RCC 7860 (cell line): ENCODE measurements around the gene CYTH1.

ENCODE experiments used
- DNase-seq: peaks from one replicate; pipeline ENCODE4 v3.0.0-alpha.2; 2015; ENCODE audit warnings: low spot score
- FAIRE-seq: peaks from 2 replicates; lab custom pipeline; 2012; peaks lifted over from hg19 to GRCh38; lab: Jason Lieb, UNC

The CYTH1 gene, protein sequence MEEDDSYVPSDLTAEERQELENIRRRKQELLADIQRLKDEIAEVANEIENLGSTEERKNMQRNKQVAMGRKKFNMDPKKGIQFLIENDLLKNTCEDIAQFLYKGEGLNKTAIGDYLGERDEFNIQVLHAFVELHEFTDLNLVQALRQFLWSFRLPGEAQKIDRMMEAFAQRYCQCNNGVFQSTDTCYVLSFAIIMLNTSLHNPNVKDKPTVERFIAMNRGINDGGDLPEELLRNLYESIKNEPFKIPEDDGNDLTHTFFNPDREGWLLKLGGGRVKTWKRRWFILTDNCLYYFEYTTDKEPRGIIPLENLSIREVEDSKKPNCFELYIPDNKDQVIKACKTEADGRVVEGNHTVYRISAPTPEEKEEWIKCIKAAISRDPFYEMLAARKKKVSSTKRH

DNA sequence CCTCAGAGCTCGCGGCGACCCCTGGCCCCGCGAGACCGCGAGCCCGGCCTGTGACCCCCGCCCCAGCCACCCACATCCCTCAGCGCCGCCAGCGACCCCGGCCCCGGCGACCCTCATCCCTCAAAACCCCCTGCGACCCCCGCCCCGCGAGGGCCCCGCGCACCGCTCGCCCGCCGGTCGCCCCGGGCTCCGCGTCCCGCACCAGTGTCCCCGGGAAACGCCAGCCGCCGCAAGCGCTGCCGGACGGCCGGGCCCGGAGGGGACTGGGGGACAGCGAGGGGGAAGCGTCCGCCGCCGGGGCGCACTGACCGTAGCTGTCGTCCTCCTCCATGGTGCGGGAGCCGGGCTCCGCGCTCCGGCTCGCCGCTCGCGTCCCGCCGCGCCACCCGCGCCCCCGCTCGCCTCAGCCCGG is at the start of gene CYTH1:
CYTH1 (minus strand) TSS at position 381 of the 412 bp plus-strand sequence; CDS start at position 331, 50 bp downstream.
- FAIRE-seq (no peak), DNase-seq (no peak)

DNA sequence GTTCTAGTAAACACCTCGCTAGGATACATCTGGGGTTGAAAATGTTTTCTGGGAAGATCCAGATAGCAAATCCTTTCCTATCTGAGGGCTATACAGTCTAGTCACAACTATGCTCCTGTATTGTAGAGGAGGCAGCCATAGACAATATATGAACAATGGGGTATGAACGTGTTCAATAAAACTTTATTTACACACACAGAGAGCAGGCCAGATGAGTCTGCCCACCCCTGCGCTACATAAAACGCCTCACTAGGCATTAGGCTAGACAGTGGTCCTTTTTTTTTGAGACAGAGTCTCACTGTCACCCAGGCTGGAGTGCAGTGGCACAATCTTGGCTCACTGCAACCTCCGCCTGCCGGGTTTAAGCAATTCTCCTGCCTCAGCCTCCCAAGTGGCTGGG is 47.4 kb upstream of the CYTH1 start:
- DNase-seq (no peak), FAIRE-seq (no peak)

DNA sequence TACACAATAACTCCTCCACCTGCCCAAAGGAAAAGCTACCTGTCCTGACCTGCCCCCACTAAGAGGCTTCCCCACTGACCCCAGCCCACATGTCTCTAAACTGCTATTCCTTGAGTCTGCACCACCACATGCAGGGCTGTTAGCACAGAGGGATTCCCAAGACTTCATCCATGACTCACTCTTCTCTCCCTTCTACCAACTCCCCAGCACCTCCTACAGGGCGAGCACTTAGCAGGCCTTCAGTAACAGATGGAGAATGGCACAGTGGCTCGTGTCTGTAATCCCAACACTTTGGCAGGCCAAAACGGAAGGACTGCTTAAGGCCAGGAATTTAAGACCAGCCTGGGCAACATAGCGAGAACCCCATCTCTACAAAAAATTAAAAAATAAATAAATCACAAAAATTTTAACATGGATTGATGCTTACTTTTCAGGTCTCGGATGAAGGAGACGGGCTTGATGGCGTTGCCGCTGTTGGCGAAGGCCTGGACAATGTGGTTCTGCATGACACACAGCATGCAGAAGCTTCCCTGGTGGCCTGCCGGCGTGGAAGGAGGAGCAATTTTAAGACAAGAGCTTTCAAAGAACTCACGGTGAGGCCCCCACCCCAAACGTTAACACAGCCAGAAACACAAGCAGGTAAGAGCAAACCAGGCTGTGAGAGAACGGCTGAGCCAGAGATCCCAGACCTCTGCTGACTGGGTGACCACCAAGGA is 46.6 kb upstream of the CYTH1 start:
- FAIRE-seq, result no peak

DNA sequence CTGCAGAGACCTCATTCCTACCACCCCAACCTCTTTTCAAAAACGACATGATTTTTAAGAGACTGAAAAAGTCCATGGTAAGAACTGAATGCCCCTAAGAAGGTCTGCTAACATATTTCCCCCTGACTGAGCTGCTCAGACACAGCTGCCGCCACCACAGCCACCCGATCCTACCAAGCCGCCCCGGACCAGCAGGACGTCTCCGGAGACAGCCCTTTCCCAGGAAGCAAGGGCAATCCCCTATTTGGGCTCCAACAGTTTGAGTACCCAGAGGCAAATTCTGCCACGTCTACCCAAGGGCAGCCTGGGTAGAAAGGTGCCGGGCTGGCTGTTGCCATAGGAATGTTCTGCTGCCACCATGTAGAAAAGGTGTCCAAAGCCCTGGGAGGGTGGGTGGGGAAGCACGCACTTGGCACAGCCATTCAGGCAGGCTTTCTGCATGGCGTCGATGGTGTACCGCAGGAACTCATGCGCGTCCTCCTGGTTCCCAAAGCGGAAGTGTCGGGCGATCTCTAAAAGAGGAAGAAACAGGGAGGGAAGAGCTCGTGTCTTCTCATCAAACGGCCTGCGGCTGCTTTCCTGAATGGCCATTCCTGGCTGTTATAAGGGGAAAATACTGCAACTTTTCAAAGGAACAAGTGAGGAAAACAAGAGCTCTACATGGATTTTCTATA is 44.9 kb upstream of the CYTH1 start:
- FAIRE-seq, result no peak
- no peak for DNase-seq

More for the DNA sequence above, 46.6 kb upstream of the CYTH1 start:
- peak; percentile 48 for DNase-seq

DNA sequence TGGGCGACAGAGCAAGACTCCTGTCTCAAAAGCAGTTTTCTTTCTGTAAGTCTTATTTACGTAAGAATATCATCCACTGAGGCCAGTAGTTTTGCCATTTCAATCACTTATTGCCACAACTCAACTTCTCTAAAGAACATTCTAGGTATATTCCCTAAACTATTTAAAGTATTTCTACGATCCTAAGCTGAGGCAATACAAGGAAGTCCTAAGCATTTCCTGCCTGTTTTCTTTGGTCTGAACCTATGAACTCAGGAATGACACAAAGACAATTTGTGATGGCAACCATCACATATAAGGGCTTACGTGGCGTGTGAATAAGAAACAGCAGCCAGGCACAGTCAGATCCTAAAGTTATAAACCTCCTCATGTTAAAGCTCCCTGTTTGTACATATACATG is 44.3 kb upstream of the CYTH1 start:
- DNase-seq (no peak), FAIRE-seq (no peak)

DNA sequence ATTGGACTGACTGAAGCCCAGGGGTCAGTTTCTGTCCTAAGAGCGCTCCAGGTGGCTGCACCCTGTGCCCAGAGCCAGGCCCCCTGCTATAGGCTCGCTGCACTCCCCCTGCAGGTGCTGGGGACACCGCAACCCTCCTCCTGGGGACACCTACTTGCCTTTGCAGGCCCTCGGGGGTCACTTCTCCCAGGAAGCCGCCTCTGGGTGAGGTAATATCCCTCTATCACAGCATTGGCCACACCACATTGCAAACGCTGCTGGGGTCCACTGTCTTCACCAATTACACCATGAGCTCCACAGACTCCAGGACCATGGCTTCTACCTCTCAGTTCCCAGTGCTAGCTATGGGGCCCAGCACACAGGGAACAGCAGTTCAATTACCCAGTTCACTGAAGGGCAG is 43.6 kb upstream of the CYTH1 start:
- DNase-seq (no peak), FAIRE-seq (no peak)

DNA sequence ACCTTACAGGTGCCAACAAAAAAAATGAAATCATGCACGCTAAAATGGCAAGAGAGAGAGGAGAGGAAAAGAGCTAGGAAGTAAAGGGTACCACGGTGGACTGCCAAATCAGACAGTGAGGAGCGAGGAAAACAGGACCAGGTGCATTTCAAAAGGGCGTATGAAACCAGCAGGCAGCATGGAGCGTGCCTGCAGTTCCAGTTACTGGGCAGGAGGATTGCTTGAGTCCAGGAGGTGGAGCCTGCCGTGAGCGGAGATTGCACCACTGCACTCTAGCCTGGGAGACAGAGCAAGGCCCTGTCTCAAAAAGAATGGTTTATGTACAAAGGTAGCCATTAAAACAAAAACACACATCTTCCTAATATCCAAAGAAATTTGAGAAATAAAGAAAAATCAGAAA is 42.2 kb upstream of the CYTH1 start:
- FAIRE-seq, result no peak
- DNase-seq, result no peak

DNA sequence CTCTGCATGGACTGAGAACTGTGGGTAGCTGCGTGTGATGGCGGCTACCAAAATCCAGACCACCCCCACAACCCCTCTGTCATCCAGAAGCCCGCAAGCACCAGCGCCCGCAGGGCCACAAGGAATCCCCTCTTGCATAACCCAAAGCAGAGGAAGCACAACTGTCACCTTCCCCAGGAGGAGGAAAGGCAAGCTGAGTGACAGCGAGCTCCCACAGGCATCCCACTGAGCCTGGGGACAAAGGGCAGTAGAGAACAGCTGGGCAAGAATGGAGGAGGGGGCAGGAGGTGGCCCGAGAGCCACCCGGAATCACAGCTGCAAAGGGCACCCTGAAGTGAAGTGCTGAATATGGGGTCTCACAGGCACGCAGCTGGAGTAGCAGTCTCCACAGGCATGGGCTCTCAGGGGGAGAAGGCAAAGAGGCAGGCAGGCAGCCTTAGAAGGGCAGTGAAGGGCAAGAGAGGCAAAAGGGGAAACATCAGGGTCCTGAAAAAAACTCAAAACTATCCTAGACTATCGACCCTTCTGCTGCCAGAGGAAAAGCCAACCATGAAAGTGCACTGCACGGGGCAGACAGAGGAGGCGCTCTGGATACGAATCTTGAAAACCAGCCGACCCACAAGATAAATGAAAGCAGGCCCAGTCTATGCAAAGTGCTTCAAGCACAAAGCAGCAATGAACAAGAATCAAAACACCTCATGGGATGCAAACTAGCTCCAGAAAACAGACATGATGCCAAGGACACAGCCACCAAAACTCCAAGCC is 41.4 kb upstream of the CYTH1 start:
- FAIRE-seq, result no peak
- DNase-seq, result no peak

DNA sequence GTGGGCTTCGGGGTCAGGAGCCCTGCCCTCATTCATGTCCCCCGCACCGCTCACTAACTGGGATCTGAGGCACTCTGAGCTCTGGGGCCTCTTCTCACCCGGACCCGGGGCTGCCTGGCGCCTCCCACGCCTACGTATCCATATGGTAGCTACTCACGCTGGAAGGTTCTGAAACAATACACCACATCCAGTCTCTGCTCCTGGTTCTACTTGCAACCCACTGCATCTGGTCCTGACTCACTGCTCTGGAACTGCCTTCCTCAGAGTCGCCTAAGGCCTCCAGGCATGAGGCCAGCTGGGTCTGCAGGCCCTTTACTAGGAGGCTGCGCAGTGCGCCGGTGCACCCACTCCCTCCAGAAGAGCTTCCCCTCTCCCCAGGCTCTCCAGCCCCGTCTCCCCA is 40.5 kb upstream of the CYTH1 start:
- no peak for FAIRE-seq

DNA sequence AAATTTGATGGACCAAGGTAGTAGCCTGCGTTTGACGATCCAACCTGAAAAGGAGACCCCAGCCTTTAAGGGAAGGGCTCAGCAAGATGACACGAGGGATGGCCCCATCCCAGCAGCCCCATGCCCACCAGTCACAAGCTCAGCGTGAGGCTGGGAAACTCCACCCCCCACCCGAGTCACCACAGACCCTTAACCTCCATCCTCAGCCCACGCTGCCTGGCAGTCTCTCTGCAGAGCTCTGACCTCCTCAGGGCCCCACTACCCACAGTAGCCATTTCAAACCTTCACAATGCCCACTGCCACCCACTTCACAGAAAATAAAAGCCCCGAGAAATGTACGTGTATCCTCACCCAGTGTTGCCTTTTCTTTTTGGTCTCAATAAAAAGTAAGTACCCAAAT is 39.9 kb upstream of the CYTH1 start:
- DNase-seq, result no peak
- no peak for FAIRE-seq

More for the DNA sequence above, 40.5 kb upstream of the CYTH1 start:
- DNase-seq, result no peak

DNA sequence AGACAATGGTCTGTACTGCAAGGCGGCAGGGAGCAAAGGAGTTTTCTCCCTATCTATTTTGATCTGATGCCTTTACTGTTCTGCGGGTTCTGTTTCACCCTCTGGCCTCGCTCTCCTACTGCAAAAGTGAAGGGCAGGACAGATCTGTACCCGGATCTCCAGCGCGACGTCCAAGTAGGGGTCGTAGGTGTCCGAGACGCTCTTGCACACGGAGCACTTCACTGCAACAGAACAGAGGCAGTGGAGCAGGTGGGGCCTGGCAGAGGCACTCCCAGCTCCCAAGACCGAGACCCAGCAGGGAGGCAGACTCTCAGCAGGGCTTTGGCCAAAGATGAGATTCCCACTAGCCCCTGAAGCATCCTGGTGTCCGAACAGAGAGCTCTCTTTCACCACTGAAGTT is 38.8 kb upstream of the CYTH1 start:
- FAIRE-seq (no peak), DNase-seq (no peak)

DNA sequence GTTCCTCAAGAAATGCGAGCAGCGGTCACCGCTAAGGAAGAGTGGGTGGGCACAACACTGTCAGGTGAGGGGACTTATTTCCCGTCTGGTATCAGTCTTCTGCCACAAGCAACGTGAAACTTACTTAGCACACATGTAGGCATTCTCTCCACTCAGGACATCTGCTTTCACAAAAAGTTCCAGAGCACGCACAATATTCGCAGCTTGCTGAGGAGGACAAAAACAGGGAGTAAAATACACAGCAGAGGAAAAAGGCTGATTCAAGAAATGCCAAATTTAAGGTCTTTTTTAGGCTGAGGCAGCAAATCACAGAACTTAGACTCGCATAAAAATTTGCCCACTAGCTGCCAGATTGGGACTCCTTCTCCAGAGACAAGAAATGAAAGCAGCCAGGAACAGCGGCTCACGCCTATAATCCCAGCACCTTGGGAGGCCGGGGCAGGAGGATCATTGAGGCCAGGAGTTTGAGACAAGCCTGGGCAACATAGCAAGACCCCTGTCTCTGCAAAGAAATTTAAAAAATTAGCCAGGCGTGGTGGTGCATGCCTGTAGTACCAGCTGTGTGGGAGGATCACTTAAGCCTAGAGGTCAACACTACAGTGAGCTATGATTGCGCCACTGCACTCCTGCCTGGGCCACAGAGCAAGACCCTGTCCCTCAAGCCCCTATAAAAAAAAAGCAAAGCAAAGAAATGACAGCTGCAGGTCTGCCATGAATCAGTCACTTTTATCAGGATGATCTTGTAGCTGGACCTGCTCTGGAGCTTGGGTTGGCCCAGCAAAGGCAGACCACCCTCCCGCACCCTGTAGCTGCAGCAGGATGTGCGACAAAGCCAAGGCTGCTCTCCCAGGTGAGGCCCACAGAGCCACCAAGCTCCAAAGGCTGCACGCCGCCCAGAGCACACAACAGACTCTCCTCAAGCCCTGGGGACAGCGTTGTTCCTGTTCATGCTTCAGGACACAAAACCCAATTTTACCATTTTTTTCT is 38.0 kb upstream of the CYTH1 start:
- FAIRE-seq (no peak), DNase-seq (no peak)

DNA sequence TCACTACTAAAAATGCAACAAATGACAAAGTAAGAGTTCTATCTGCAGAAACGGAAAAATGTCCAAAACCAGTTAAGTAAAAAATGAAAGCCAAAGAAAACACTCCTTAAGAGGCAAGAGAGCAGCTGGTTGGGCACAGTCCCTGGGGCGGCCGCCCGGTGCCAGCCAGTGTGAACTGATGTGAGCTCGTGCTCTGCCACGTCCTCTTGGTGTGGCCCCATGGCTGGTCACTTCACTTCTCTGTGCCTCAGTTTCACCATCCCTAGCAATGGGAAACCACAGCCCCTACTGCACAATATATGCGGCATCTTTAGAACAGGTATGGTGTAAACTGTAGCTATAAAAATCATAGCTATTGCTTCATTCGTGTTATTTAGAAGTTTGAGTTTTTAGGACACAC is 37.3 kb upstream of the CYTH1 start:
- FAIRE-seq, result no peak
- no peak for DNase-seq

DNA sequence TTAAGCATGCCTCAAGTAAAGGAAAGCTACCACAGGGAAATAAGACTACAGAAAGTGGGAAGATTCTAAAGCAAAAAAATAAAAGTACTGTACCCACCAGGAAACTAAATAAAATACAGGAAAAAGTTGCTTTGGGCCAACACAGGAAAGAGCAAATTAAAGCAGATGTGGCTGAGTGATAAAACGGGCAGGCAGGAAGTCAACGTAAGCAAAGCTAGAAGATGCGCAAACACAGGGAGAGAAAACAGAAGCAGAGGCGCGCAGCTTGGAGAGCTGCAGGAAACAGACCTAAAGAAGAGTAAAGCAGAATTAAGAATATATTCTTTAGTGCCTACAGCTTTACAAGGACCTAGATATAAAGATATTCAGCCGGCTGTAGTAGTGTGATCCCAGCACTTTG is 36.9 kb upstream of the CYTH1 start:
- FAIRE-seq, result no peak
- DNase-seq, result no peak

DNA sequence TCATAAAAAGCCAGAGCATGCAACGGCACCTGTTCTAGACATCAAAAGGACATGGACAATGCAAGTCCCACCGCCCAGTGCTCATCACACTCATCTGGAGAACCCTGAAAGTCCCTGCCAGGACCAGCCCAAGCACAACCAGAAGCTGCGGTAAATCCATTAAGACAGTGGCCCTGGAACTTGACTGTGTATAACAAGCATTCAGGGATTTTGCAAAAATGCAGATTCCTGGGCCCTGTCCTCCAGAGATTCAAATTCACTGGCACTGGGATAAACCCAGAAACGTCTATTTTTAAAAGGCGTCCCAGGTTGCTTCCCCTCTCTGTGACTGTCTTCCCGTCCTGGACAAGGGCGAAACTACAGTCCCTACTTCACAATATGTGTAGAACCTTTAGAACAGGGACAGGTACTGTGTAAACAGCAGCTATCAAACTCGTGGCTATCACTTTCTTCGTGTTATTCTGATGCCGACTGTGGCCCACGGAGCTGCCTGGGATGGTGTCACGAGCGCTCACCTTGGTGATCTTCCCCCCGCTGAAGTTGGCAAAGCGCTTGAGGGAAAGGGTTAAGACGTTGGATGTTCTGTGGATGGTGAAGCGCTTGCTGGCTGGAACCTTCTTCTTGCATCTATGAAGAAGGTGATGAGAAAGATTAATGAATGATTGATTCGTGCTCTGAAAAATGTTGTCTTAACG is 36.2 kb upstream of the CYTH1 start:
- FAIRE-seq (no peak), DNase-seq (no peak)

DNA sequence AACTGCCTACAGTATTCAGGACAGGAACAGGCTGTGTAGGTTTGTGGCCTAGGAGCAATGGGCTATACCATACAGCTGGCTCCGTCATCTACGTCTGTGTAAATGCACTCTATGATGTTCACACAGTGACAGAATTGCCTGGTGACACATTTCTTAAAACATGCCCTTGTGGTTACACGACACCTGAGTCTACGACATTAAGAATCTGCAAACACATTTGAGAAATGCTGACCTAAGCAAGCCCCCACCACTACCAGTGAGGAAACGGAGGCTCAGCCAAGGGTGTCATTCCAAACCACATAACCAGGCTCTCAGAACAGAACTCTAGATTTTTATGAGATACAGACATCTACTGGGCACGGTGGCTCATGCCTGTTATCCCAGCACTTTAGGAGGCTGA is 35.0 kb upstream of the CYTH1 start:
- DNase-seq (peak; percentile 23), FAIRE-seq (no peak)

DNA sequence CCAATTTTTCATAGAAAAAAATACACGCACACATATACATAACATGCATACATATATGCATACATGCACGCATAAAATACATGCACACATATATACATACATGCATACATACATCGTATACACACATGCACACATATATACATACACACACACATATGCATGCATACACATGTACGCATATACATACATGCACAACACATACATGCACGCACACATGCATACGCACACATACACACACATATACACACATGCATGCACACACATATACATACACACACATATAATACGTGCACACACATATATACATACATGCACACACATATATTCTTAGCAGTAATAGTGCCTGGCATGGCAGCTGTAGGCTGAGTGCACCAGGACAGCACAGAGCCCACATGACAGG is 33.6 kb upstream of the CYTH1 start:
- FAIRE-seq, result no peak
- DNase-seq, result no peak

DNA sequence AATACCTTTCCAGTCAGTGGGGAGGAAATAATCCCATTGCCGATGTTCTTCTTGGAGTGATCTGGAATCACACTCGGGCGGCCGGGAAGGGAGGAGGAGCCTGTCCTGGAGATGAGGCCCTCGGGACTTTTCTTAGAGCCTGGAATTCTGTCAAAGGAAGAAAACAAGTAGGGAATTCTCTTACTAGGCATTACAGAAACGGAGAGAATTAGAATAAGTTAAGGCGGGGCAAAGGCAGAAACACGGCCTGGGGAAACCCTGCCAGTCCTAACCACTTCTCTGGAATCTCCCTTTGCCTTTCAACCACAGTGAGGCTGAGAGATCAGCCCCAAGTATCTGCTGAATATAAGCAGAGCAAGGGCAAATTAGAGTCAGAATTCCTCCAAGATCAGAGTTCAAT is 30.8 kb upstream of the CYTH1 start:
- FAIRE-seq, result no peak

DNA sequence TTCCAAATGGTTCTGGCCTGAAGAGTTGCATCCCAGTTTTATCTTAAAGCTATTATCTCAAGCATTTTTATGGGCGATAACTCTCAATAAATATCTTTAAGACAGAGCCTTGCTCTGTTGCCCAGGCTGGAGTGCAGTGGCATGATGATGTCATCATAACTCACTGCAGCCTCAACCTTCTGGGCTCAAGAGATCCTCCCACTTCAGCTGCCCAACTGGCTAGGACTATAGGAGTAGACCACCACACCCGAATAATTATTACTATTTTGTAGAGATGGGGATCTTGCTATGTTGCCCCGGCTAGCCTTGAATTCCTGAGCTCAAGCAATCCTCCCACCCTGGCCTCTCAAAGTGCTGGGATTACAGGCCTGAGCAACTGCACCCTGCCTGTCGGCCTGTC is 26.1 kb upstream of the CYTH1 start:
- no peak for DNase-seq
- FAIRE-seq, result no peak

More for the DNA sequence above, 30.8 kb upstream of the CYTH1 start:
- no peak for DNase-seq
